SK-N-SH (cell line): ENCODE results near the gene CKMT2.

Source experiments
- CHD2 ChIP-seq: fragments of 150-350 bp; IDR thresholded peaks from 2 replicates; pipeline ENCODE4 v1.6.1; 2018; ENCODE audit warnings: low read length; ENCODE audit not compliant: partially characterized antibody
- CTCF ChIP-seq: fragments of 200-600 bp; sonication (generic); IDR thresholded peaks from 2 replicates; pipeline ENCODE4 v1.6.1; 2017; ENCODE audit warnings: antibody characterized with exemption, mild to moderate bottlenecking, moderate library complexity
- NFIC ChIP-seq: IDR thresholded peaks from 2 replicates; pipeline ENCODE4 v1.4.0; 2012; ENCODE audit warnings: borderline replicate concordance
- POLR2AphosphoS5 ChIP-seq: IDR thresholded peaks from 2 replicates; pipeline ENCODE4 v1.6.1; 2012; ENCODE audit warnings: low read depth, low read length
- RFX5 ChIP-seq: IDR thresholded peaks from 2 replicates; pipeline ENCODE4 v1.6.1; 2012; ENCODE audit warnings: mild to moderate bottlenecking, improper control_type of control experiment, low read length
- RXRA ChIP-seq: IDR thresholded peaks from 2 replicates; pipeline ENCODE4 v1.4.0; 2012; ENCODE audit warnings: low read depth, mild to moderate bottlenecking, borderline replicate concordance
- SIN3A ChIP-seq: IDR thresholded peaks from 2 replicates; pipeline ENCODE4 v1.6.1; 2012; ENCODE audit warnings: low read depth, mild to moderate bottlenecking, low read length, moderate library complexity, borderline replicate concordance
- SMC3 ChIP-seq: IDR thresholded peaks from 2 replicates; pipeline ENCODE4 v1.6.1; 2012; ENCODE audit warnings: low read depth, low read length, improper control_type of control experiment
- TCF12 ChIP-seq: IDR thresholded peaks from 2 replicates; pipeline ENCODE4 v1.4.0; 2012
- YY1 ChIP-seq: IDR thresholded peaks from 2 replicates; pipeline ENCODE4 v1.4.0; 2012; ENCODE audit warnings: low read depth, mild to moderate bottlenecking
- TF ChIP-seq, protein P1 (sequence below): IDR thresholded peaks from 2 replicates; pipeline ENCODE4 v1.6.1; 2012; ENCODE audit warnings: mild to moderate bottlenecking, low read depth, low read length, moderate library complexity
- TF ChIP-seq, protein P2 (sequence below): fragments of 150-350 bp; IDR thresholded peaks from 2 replicates; pipeline ENCODE4 v1.6.1; 2017; ENCODE audit warnings: antibody characterized with exemption, low read length, low read depth, borderline replicate concordance
- TF ChIP-seq, protein P3 (sequence below): IDR thresholded peaks from 2 replicates; pipeline ENCODE4 v1.4.0; 2012; ENCODE audit warnings: low read depth
- TF ChIP-seq, protein P4 (sequence below): IDR thresholded peaks from 2 replicates; pipeline ENCODE4; 2012

GRCh38 chr5:81238460-81238859 is 5.3 kb downstream of the CKMT2 start:
- TF ChIP-seq SIN3A (no peak), POLR2AphosphoS5 (no peak), CTCF (no peak), YY1 (no peak), TCF12 (no peak), CHD2 (no peak), NFIC (no peak), SMC3 (no peak), RFX5 (no peak), RXRA (no peak)
- TF ChIP-seq, protein P1, sequence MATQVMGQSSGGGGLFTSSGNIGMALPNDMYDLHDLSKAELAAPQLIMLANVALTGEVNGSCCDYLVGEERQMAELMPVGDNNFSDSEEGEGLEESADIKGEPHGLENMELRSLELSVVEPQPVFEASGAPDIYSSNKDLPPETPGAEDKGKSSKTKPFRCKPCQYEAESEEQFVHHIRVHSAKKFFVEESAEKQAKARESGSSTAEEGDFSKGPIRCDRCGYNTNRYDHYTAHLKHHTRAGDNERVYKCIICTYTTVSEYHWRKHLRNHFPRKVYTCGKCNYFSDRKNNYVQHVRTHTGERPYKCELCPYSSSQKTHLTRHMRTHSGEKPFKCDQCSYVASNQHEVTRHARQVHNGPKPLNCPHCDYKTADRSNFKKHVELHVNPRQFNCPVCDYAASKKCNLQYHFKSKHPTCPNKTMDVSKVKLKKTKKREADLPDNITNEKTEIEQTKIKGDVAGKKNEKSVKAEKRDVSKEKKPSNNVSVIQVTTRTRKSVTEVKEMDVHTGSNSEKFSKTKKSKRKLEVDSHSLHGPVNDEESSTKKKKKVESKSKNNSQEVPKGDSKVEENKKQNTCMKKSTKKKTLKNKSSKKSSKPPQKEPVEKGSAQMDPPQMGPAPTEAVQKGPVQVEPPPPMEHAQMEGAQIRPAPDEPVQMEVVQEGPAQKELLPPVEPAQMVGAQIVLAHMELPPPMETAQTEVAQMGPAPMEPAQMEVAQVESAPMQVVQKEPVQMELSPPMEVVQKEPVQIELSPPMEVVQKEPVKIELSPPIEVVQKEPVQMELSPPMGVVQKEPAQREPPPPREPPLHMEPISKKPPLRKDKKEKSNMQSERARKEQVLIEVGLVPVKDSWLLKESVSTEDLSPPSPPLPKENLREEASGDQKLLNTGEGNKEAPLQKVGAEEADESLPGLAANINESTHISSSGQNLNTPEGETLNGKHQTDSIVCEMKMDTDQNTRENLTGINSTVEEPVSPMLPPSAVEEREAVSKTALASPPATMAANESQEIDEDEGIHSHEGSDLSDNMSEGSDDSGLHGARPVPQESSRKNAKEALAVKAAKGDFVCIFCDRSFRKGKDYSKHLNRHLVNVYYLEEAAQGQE = no peak
- TF ChIP-seq, protein P2, sequence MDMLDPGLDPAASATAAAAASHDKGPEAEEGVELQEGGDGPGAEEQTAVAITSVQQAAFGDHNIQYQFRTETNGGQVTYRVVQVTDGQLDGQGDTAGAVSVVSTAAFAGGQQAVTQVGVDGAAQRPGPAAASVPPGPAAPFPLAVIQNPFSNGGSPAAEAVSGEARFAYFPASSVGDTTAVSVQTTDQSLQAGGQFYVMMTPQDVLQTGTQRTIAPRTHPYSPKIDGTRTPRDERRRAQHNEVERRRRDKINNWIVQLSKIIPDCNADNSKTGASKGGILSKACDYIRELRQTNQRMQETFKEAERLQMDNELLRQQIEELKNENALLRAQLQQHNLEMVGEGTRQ = no peak
- TF ChIP-seq, protein P3, sequence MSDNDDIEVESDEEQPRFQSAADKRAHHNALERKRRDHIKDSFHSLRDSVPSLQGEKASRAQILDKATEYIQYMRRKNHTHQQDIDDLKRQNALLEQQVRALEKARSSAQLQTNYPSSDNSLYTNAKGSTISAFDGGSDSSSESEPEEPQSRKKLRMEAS = no peak
- TF ChIP-seq, protein P4, sequence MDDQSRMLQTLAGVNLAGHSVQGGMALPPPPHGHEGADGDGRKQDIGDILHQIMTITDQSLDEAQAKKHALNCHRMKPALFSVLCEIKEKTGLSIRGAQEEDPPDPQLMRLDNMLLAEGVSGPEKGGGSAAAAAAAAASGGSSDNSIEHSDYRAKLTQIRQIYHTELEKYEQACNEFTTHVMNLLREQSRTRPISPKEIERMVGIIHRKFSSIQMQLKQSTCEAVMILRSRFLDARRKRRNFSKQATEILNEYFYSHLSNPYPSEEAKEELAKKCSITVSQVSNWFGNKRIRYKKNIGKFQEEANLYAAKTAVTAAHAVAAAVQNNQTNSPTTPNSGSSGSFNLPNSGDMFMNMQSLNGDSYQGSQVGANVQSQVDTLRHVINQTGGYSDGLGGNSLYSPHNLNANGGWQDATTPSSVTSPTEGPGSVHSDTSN = no peak
